ENCODE data around the gene WNT9B.
"Not testable (repeated sequence)": the region's sequence is repeated elsewhere in the genome, so short reads cannot be mapped to it uniquely, and the experiment has no call there.

WNT9B gene

GRCh38 chr17:46916211-46916610, 64.8 kb downstream of the WNT9B start:
- DNase-seq (ENCODE audit: low read depth): no peak

- DNase-seq (ENCODE audit: low read depth): no peak
Measured at GRCh38 chr17:46916623-46917022, 65.2 kb downstream of the WNT9B start.

GRCh38 chr17:46917041-46917440, 65.7 kb downstream of the WNT9B start:
- DNase-seq (ENCODE audit: low read depth): no peak

GRCh38 chr17:46917516-46917915, 66.1 kb downstream of the WNT9B start:
- no peak for DNase-seq (ENCODE audit: low read depth)

- not testable (repeated sequence) for DNase-seq (ENCODE audit: low read depth)
Measured at GRCh38 chr17:46921962-46922361, 70.6 kb downstream of the WNT9B start.

GRCh38 chr17:46922487-46922803, 71.1 kb downstream of the WNT9B start:
- DNase-seq (ENCODE audit: low read depth): no peak

- DNase-seq (ENCODE audit: low read depth): peak; percentile 85
Measured at GRCh38 chr17:46922804-46923635, 71.6 kb downstream of the WNT9B start, which contains the start of gene GOSR2. TSS of gene GOSR2 (plus strand) at chr17:46923160. CDS start at chr17:46923193, 33 bp downstream.

- no peak for DNase-seq (ENCODE audit: low read depth)
Measured at GRCh38 chr17:46925185-46925868, 73.9 kb downstream of the WNT9B start.

- DNase-seq (ENCODE audit: low read depth): no peak
Measured at GRCh38 chr17:46928467-46929261, 77.3 kb downstream of the WNT9B start.

GRCh38 chr17:46929413-46929812, 78.0 kb downstream of the WNT9B start:
- no peak for DNase-seq (ENCODE audit: low read depth)

GRCh38 chr17:46930051-46930450, 78.7 kb downstream of the WNT9B start:
- DNase-seq (ENCODE audit: low read depth): no peak

- DNase-seq (ENCODE audit: low read depth): peak; percentile 37
Measured at GRCh38 chr17:46931596-46931995, 80.2 kb downstream of the WNT9B start.

GRCh38 chr17:46935658-46936266, 84.4 kb downstream of the WNT9B start:
- no peak for DNase-seq (ENCODE audit: low read depth)

All from CMK (cell line).